Measurements from ENCODE around the gene PLAAT2.

DNA sequence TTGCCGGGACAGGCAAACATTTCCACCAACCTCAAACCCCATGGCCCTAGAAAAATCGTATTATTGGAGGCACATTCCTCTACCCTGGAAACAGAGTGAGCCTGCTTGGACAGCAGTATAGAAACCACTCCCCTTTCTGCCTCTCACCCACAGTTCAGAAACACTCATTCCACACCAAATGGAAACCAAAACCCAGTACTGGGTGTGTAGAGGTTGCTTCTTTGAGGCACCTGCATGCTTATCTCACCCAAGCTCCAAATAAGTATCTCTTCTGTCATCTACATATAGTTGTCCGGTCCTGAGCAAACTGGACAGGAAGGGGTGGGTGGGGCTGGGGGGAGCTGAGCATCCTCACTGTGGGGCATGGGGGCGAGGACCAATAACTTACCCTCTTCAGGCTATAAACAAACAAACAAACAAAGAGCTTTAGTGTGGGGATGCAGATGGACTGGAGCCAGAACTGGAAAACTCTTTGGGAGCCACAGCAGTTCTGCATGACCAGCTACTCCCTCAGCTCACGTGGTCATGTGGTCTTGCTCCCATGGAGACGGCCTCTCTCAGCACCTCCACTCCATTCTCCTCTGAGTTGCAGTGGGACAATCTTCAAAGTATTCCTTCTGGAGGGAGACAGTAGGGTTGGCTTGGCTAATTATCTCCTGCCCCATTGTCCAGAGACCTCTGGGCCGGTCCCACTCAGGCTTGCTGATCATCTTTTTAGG lies 1.0 kb upstream of the PLAAT2 start:
- TF ChIP-seq, protein P1, sequence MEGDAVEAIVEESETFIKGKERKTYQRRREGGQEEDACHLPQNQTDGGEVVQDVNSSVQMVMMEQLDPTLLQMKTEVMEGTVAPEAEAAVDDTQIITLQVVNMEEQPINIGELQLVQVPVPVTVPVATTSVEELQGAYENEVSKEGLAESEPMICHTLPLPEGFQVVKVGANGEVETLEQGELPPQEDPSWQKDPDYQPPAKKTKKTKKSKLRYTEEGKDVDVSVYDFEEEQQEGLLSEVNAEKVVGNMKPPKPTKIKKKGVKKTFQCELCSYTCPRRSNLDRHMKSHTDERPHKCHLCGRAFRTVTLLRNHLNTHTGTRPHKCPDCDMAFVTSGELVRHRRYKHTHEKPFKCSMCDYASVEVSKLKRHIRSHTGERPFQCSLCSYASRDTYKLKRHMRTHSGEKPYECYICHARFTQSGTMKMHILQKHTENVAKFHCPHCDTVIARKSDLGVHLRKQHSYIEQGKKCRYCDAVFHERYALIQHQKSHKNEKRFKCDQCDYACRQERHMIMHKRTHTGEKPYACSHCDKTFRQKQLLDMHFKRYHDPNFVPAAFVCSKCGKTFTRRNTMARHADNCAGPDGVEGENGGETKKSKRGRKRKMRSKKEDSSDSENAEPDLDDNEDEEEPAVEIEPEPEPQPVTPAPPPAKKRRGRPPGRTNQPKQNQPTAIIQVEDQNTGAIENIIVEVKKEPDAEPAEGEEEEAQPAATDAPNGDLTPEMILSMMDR (IDR thresholded peaks at IDR 0.05), result no peak
- TF ChIP-seq POLR2A (IDR thresholded peaks at IDR 0.05), result no peak
